PC-3 (cell line): ENCODE data around the gene HEMGN.

ENCODE experiments used
- EZH2 ChIP-seq: fragments of 300-600 bp; sonication (generic); IDR thresholded peaks from one replicate; pipeline ENCODE4 v1.6.1; 2017; ENCODE audit warnings: antibody characterized with exemption, mild to moderate bottlenecking, low read length; ENCODE audit not compliant: unreplicated experiment
- EZH2phosphoT487 ChIP-seq: fragments of 300-600 bp; sonication (generic); IDR thresholded peaks from 2 replicates; pipeline ENCODE4 v1.6.1; 2018; ENCODE audit warnings: mild to moderate bottlenecking, antibody characterized with exemption, low read length, borderline replicate concordance
- TF ChIP-seq, protein P1 (sequence below): fragments of 300-600 bp; sonication (generic); conservative IDR thresholded peaks from 2 replicates; pipeline ENCODE4 v1.5.1; 2017; ENCODE audit warnings: antibody characterized with exemption, low read depth, mild to moderate bottlenecking, low read length

DNA sequence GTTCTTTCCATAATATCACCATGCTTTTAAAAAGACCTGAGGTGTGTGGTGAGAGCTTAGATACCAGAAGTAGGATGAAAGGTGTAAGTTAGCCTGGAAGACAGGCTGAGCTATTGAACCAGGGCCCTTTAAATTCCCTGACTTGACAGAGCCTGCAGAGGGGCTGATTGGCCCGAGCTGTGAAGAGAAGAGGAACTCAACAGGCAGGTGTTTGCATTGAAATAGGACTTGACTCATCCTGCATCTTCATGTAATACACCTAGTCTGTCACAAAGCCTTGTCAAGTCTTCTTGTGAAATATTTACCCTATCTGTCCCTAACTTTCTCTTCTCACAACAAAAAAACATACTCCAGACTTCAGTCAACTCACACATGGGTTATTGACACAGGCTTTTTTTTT is 28.5 kb upstream of the HEMGN start:
- no peak for TF ChIP-seq EZH2phosphoT487
- TF ChIP-seq, protein P1, sequence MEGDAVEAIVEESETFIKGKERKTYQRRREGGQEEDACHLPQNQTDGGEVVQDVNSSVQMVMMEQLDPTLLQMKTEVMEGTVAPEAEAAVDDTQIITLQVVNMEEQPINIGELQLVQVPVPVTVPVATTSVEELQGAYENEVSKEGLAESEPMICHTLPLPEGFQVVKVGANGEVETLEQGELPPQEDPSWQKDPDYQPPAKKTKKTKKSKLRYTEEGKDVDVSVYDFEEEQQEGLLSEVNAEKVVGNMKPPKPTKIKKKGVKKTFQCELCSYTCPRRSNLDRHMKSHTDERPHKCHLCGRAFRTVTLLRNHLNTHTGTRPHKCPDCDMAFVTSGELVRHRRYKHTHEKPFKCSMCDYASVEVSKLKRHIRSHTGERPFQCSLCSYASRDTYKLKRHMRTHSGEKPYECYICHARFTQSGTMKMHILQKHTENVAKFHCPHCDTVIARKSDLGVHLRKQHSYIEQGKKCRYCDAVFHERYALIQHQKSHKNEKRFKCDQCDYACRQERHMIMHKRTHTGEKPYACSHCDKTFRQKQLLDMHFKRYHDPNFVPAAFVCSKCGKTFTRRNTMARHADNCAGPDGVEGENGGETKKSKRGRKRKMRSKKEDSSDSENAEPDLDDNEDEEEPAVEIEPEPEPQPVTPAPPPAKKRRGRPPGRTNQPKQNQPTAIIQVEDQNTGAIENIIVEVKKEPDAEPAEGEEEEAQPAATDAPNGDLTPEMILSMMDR, result no peak
- TF ChIP-seq EZH2, result no peak
